Measurements from ENCODE around the gene BORCS6. TPM values are rescaled to one million over a fixed set of nuclear protein-coding genes. Genes with fewer than 3 reads are reported as not detected.
A peak's percentile ranks its signal among the peaks of the same experiment; 100 is the strongest.

Gene BORCS6
- total RNA-seq, 2 donors from 2014 or later = 4.7 to 7.0 TPM

- Mint-ChIP-seq H3K9me3 (no peaks in the 10 kb centered on the region), H3K27me3 (no peaks in the 10 kb centered on the region), H3K4me3 (no peak overlapping the region), H3K27ac (no peak overlapping the region), H3K36me3 (ENCODE audit: low read depth) (no peaks in the 10 kb centered on the region), H3K4me1 (no peaks in the 10 kb centered on the region)
- ATAC-seq (replicated peaks) = peak; percentile 89
Measured at GRCh38 chr17:8138672-8139371, 51.2 kb downstream of the BORCS6 start.

DNA sequence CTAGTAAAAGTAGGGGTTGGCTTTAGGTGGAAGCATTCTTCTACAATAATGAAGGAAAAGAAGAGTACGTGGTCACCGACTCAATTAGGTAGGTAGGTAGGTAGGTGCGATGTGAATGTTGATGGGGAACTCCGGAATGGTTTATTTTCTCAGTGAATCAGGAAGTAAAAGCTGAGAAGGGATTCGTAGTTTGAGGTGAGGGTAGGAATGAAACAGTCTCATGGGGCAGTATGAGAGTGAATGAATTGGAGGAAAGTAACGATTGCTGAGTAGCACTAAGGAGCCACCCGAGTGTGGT lies 51.7 kb downstream of the BORCS6 start:
- Mint-ChIP-seq H3K36me3 (ENCODE audit: low read depth) (no peaks in the 10 kb centered on the region), H3K27me3 (no peaks in the 10 kb centered on the region), H3K4me1 (no peaks in the 10 kb centered on the region), H3K4me3 (no peak overlapping the region), H3K27ac (no peak overlapping the region), H3K9me3 (no peaks in the 10 kb centered on the region)
- ATAC-seq (replicated peaks) = peak; percentile 56

Other genes with a start within 250 kb of the BORCS6 start
- gene GUCY2D, start 187.6 kb downstream of the BORCS6 start, total RNA-seq = under 1 TPM; 0.15 to 0.77 TPM
- under 1 TPM in 1 of 2 donors, not detected in 1; 0.61 TPM for gene ALOX15B, start 151.1 kb downstream of the BORCS6 start, total RNA-seq
- 1 to 10 TPM; 1.1 to 6.2 TPM for gene ALOX12B, start 102.5 kb downstream of the BORCS6 start, total RNA-seq
- 1 to 10 TPM in 1 of 2 donors, under 1 TPM in 1; 0.13 to 1.3 TPM for gene ALOXE3, start 71.7 kb downstream of the BORCS6 start, total RNA-seq
- gene HES7, start 66.1 kb downstream of the BORCS6 start, total RNA-seq = 10 to 100 TPM in 1 of 2 donors, 1 to 10 TPM in 1; 2.9 to 10.0 TPM
- gene PER1, start 37.8 kb downstream of the BORCS6 start, total RNA-seq = 100 to 1,000 TPM in 1 of 2 donors, 10 to 100 TPM in 1; 52.0 to 269 TPM
- gene VAMP2, start 27.2 kb downstream of the BORCS6 start, total RNA-seq = 10 to 100 TPM; 41.7 to 66.2 TPM
- gene TMEM107, start 13.8 kb downstream of the BORCS6 start, total RNA-seq = 10 to 100 TPM; 43.3 to 45.3 TPM
- gene AURKB, start 20.4 kb upstream of the BORCS6 start, total RNA-seq = 100 to 1,000 TPM; 158 to 161 TPM
- gene CTC1, start 57.9 kb upstream of the BORCS6 start, total RNA-seq = 10 to 100 TPM; 53.8 to 80.4 TPM
- 100 to 1,000 TPM in 1 of 2 donors, 10 to 100 TPM in 1; 53.9 to 143 TPM for gene PFAS, start 59.1 kb upstream of the BORCS6 start, total RNA-seq
- gene RANGRF, start 98.5 kb upstream of the BORCS6 start, total RNA-seq = 10 to 100 TPM; 44.9 to 56.0 TPM
- gene SLC25A35, start 105.2 kb upstream of the BORCS6 start, total RNA-seq = 1 to 10 TPM; 3.6 to 4.3 TPM
- gene ARHGEF15, start 120.1 kb upstream of the BORCS6 start, total RNA-seq = not detected
- not detected for gene ODF4, start 149.7 kb upstream of the BORCS6 start, total RNA-seq
- 1,000 to 10,000 TPM; 2,606 to 3,397 TPM for gene RPL26, start 193.0 kb upstream of the BORCS6 start, total RNA-seq
- under 1 TPM; 0.09 to 0.21 TPM for gene RNF222, start 207.6 kb upstream of the BORCS6 start, total RNA-seq
- 10 to 100 TPM; 71.9 to 74.1 TPM for gene NDEL1, start 245.7 kb upstream of the BORCS6 start, total RNA-seq